ENCODE measurements around the gene OLAH. TPM values are rescaled to one million over a fixed set of nuclear protein-coding genes. Genes with fewer than 3 reads are reported as not detected.

OLAH gene
- total RNA-seq, 1 donor from 2014 or later = not detected

GRCh38 chr10:15067154-15067553 lies 23.4 kb downstream of the OLAH start:
- no peak overlapping the region for H3K4me3 Mint-ChIP-seq (ENCODE audit: unreplicated experiment)
- Histone ChIP-seq H3K27ac (ENCODE audit: low read depth, low read length) (no peak overlapping the region), H3K4me3 (ENCODE audit: insufficient read depth, low read depth, low read length) (no peak overlapping the region), H3K4me2 (ENCODE audit: low read length) (no peak overlapping the region), H4K20me1 (ENCODE audit: insufficient read depth, low read length) (no peaks in the 10 kb centered on the region), H3K27me3 (ENCODE audit: insufficient read depth, low read length) (no peaks in the 10 kb centered on the region), H3K36me3 (ENCODE audit: insufficient read depth, low read length) (no peaks in the 10 kb centered on the region), H2AFZ (ENCODE audit: low read depth, low read length) (no peak overlapping the region), H3K4me1 (ENCODE audit: insufficient read depth, low read length) (no peaks in the 10 kb centered on the region), H3K9me3 (ENCODE audit: insufficient read depth, low read depth, low read length) (peaks cover 4% of the 10 kb centered on the region), H3K9ac (ENCODE audit: low read length) (no peak overlapping the region), H3K79me2 (ENCODE audit: insufficient read depth, low read length) (no peaks in the 10 kb centered on the region)
- no peaks in the 10 kb centered on the region for H3K27me3 Mint-ChIP-seq (ENCODE audit: low read depth, unreplicated experiment)
- peaks cover 3% of the 10 kb centered on the region for H3K36me3 Mint-ChIP-seq (ENCODE audit: low read depth, unreplicated experiment)
- no peak overlapping the region for H3K27ac Mint-ChIP-seq (ENCODE audit: unreplicated experiment)
- no peak for TF ChIP-seq CTCF (IDR thresholded peaks at IDR 0.05; ENCODE audit: insufficient read depth, low read depth, low read length)
- TF ChIP-seq EZH2 (IDR thresholded peaks at IDR 0.05; ENCODE audit: insufficient read depth, low read length) = no peak
- DNase-seq (ENCODE audit: low read depth) = no peak
- FAIRE-seq = no peak
- H3K9me3 Mint-ChIP-seq (ENCODE audit: unreplicated experiment) = peaks cover 10% of the 10 kb centered on the region
- H3K4me1 Mint-ChIP-seq (ENCODE audit: low read depth, unreplicated experiment) = no peaks in the 10 kb centered on the region

GRCh38 chr10:15068802-15069201 lies 25.1 kb downstream of the OLAH start:
- no peak overlapping the region for H3K4me2 ChIP-seq (ENCODE audit: low read length)
- FAIRE-seq = no peak

More at GRCh38 chr10:15068802-15069201, 25.1 kb downstream of the OLAH start:
- H3K27ac ChIP-seq (ENCODE audit: low read depth, low read length) = no peak overlapping the region
- no peaks in the 10 kb centered on the region for H3K27me3 ChIP-seq (ENCODE audit: insufficient read depth, low read length)
- H3K4me3 ChIP-seq (ENCODE audit: insufficient read depth, low read depth, low read length) = no peak overlapping the region
- H2AFZ ChIP-seq (ENCODE audit: low read depth, low read length) = no peak overlapping the region
- no peaks in the 10 kb centered on the region for H3K27me3 Mint-ChIP-seq (ENCODE audit: low read depth, unreplicated experiment)
- no peaks in the 10 kb centered on the region for H4K20me1 ChIP-seq (ENCODE audit: insufficient read depth, low read length)
- peaks cover 4% of the 10 kb centered on the region for H3K9me3 ChIP-seq (ENCODE audit: insufficient read depth, low read depth, low read length)
- H3K36me3 Mint-ChIP-seq (ENCODE audit: low read depth, unreplicated experiment) = peaks cover 8% of the 10 kb centered on the region
- H3K4me3 Mint-ChIP-seq (ENCODE audit: unreplicated experiment) = no peak overlapping the region
- peak; percentile 3 for DNase-seq (ENCODE audit: low read depth)
- TF ChIP-seq CTCF (IDR thresholded peaks at IDR 0.05; ENCODE audit: insufficient read depth, low read depth, low read length) (no peak), EZH2 (IDR thresholded peaks at IDR 0.05; ENCODE audit: insufficient read depth, low read length) (no peak)
- peaks cover 19% of the 10 kb centered on the region for H3K9me3 Mint-ChIP-seq (ENCODE audit: unreplicated experiment)
- H3K79me2 ChIP-seq (ENCODE audit: insufficient read depth, low read length) = no peaks in the 10 kb centered on the region
- H3K9ac ChIP-seq (ENCODE audit: low read length) = no peak overlapping the region
- H3K4me1 Mint-ChIP-seq (ENCODE audit: low read depth, unreplicated experiment) = no peaks in the 10 kb centered on the region
- H3K27ac Mint-ChIP-seq (ENCODE audit: unreplicated experiment) = no peak overlapping the region
- no peaks in the 10 kb centered on the region for H3K36me3 ChIP-seq (ENCODE audit: insufficient read depth, low read length)
- no peaks in the 10 kb centered on the region for H3K4me1 ChIP-seq (ENCODE audit: insufficient read depth, low read length)
